ENCODE data around the gene PGS1.

DNA sequence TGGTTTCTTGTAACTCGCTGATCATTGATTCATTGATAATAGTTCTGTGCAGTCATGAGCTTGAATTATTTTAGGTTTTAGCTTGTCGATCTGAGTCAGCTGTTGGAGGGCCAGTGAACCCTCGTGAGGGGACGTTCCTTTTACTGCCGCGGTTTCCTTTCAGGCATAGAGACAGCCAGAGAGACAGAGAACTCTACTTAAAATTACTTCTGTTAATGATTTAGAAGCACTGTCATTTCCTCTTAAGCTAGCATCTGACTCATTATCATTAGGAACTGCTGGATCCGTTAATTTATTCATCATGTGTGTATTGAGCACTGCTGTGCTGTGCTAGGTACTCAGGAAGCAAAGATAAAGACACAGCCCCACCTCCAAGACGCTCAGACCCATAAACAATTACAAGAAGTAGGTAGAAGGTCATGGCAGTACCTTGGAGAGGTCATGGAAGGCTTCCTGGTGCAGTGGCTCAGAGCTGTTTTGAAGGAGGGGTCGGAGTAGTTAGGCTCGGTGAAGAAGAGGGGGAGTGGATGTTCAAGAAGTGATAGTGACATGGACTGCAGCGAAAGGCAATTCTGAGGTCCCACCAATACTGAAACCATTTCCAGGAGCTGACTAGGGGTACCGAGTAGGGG, 3.3 kb downstream of the PGS1 start:
- TF ChIP-seq, protein P1, sequence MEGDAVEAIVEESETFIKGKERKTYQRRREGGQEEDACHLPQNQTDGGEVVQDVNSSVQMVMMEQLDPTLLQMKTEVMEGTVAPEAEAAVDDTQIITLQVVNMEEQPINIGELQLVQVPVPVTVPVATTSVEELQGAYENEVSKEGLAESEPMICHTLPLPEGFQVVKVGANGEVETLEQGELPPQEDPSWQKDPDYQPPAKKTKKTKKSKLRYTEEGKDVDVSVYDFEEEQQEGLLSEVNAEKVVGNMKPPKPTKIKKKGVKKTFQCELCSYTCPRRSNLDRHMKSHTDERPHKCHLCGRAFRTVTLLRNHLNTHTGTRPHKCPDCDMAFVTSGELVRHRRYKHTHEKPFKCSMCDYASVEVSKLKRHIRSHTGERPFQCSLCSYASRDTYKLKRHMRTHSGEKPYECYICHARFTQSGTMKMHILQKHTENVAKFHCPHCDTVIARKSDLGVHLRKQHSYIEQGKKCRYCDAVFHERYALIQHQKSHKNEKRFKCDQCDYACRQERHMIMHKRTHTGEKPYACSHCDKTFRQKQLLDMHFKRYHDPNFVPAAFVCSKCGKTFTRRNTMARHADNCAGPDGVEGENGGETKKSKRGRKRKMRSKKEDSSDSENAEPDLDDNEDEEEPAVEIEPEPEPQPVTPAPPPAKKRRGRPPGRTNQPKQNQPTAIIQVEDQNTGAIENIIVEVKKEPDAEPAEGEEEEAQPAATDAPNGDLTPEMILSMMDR (IDR thresholded peaks at IDR 0.05; ENCODE audit: insufficient read depth, low read length, poor library complexity, severe bottlenecking) = no peak
- TF ChIP-seq EZH2phosphoT487 (conservative IDR thresholded peaks at IDR 0.05; ENCODE audit: low read length) = no peak
